Mesodermal cell (in vitro differentiated cells): Measurements from ENCODE around the gene ERRFI1.

Experiments
- H3K27ac ChIP-seq: 2 replicates; pipeline ENCODE4 v1.7.0; 2013; ENCODE audit warnings: mild to moderate bottlenecking, low read depth, low read length, moderate library complexity; ENCODE audit not compliant: severe bottlenecking
- H3K36me3 ChIP-seq: 2 replicates; pipeline ENCODE4 v1.7.1; 2013; ENCODE audit warnings: mild to moderate bottlenecking, low read length, moderate library complexity; ENCODE audit not compliant: control insufficient read depth, insufficient read depth
- H3K4me1 ChIP-seq: one replicate; pipeline ENCODE4 v1.7.1; 2013; ENCODE audit warnings: mild to moderate bottlenecking, low read length; ENCODE audit not compliant: insufficient read depth, control insufficient read depth, poor library complexity, severe bottlenecking
- H3K4me3 ChIP-seq: 2 replicates; pipeline ENCODE4 v1.7.0; 2013; ENCODE audit warnings: low read length, control low read depth, mild to moderate bottlenecking; ENCODE audit not compliant: insufficient read depth, poor library complexity, severe bottlenecking; ENCODE audit errors: extremely low read depth
- H3K9me3 ChIP-seq: 2 replicates; pipeline ENCODE4 v1.7.1; 2013; ENCODE audit warnings: mild to moderate bottlenecking, low read length, moderate library complexity; ENCODE audit not compliant: control insufficient read depth
- WGBS, 2 experiments: methylation state at CpG; one replicate each; pipeline ENCODE4 v1.1.5; 2013; ENCODE audit warnings: missing lambda C conversion rate in 2 of 2; ENCODE audit not compliant: insufficient coverage in 2 of 2; 5-methylcytosine and 5-hydroxymethylcytosine counted together

ERRFI1 gene

GRCh38 chr1:7995437-7995836, 30.7 kb downstream of the ERRFI1 start:
- H3K4me1 ChIP-seq: no peaks in the 10 kb centered on the region
- no peak overlapping the region for H3K4me3 ChIP-seq
- no peaks in the 10 kb centered on the region for H3K9me3 ChIP-seq
- no CpG with 5 or more reads among the region's 5 CpGs for WGBS, 2 experiments
- H3K36me3 ChIP-seq: peaks cover 15% of the 10 kb centered on the region
- no peak overlapping the region for H3K27ac ChIP-seq

- no CpG with 5 or more reads among the region's 1 CpG for WGBS, 2 experiments
- Histone ChIP-seq H3K4me1 (no peaks in the 10 kb centered on the region), H3K9me3 (no peaks in the 10 kb centered on the region), H3K36me3 (peaks cover 21% of the 10 kb centered on the region), H3K4me3 (no peak overlapping the region), H3K27ac (no peak overlapping the region)
These were observed 31.3 kb downstream of the ERRFI1 start for GRCh38 chr1:7994827-7995226.

DNA sequence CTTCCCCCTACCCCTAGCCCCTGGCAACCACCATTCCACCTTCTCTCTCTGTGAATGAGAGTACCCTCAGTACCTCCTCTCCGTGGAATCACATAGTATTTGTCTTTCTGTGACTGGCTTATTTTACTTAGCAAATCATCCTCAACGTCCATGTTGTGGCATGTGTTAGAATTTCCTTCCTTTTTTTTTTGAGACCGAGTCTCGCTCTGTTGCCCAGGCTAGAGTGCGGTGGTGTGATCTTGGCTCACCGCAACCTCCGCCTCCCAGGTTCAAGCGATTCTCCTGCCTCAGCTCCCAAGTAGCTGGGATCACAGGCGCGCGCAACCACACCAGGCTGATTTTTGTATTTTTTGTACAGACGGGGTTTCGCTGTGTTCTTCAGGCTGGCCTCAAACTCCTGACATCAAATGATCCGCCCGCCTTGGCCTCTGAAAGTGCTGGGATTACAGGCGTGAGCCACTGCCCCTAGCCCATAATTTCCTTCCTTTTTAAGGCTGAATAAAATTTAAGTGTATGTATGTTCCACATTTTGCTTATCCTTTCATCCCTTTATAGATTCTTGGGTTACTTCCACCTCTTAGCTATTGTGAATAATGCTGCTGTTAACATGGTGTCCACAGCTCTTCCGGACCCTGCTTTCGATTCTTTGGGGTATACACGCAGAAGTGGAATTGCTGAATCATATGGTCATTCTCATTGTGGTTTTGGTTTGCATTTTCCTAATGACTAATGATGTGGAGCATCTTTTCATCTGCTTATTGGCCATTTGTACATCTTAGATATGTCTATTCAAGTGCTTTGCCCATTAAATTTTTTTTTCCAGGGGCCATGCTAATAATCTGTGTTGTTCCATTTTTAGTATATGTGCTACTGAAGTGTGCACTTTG, 32.3 kb downstream of the ERRFI1 start:
- no peaks in the 10 kb centered on the region for H3K9me3 ChIP-seq
- peaks cover 27% of the 10 kb centered on the region for H3K36me3 ChIP-seq
- no peak overlapping the region for H3K27ac ChIP-seq
- peaks cover 4% of the 10 kb centered on the region for H3K4me1 ChIP-seq
- WGBS, 2 experiments: 86 to 92% methylated on average over 14 to 17 of the region's 19 CpGs
- H3K4me3 ChIP-seq: no peak overlapping the region

DNA sequence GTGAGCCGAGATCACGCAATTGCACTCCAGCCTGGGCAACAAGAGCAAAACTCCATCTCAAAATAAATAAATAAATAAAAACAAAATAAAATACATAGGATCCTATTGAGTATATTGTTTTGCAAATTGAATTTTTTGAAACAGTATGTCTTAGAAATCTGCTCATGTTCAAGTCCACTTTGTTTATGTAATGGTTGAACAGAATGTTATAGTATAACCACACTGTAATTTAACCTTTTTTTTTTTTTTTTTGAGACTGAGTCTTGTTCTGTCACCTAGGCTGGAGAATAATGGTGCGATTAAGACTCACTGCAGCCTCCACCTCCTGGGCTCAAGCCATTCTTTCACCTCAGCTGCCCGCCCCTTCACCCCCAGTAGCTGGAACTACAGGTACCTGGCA, 33.2 kb downstream of the ERRFI1 start:
- Histone ChIP-seq H3K9me3 (no peaks in the 10 kb centered on the region), H3K4me3 (no peak overlapping the region), H3K27ac (no peak overlapping the region), H3K36me3 (peaks cover 29% of the 10 kb centered on the region), H3K4me1 (peaks cover 10% of the 10 kb centered on the region)
- WGBS, 2 experiments: 100% methylated on average over 1 of the region's 4 CpGs; no CpG with 5 or more reads in 1 of the 2 experiments

GRCh38 chr1:7991504-7992440, 34.3 kb downstream of the ERRFI1 start:
- Histone ChIP-seq H3K9me3 (no peaks in the 10 kb centered on the region), H3K4me3 (no peak overlapping the region), H3K27ac (no peak overlapping the region), H3K4me1 (peaks cover 10% of the 10 kb centered on the region), H3K36me3 (peaks cover 36% of the 10 kb centered on the region)
- WGBS, 2 experiments: 77 to 80% methylated on average over 14 to 15 of the region's 18 CpGs

- WGBS, 2 experiments: 91 to 100% methylated on average over 1 to 2 of the region's 2 CpGs
- H3K27ac ChIP-seq: no peak overlapping the region
- H3K9me3 ChIP-seq: no peaks in the 10 kb centered on the region
- H3K4me1 ChIP-seq: peaks cover 10% of the 10 kb centered on the region
- H3K4me3 ChIP-seq: no peak overlapping the region
- H3K36me3 ChIP-seq: peaks cover 46% of the 10 kb centered on the region
These were observed 36.2 kb downstream of the ERRFI1 start for GRCh38 chr1:7989762-7990428.

DNA sequence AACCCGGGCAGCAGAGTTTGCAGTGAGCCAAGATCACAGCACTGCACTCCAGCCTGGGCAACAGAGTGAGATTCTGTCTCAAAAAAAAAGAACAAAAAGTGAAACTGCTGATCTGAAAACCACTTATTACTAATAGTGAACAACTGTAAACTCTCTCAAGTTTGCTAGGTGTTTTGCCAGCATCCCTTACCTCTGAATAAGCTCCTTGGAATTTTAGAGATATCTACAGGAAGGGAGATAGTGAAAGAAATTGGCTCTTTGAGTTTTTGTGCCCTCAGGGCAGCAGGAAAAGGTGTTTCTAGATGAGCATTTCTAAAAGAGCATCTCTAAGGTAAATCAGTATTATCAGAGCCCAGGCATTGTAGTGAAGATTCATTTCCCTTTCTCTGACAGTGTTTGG, 37.5 kb downstream of the ERRFI1 start:
- peaks cover 10% of the 10 kb centered on the region for H3K4me1 ChIP-seq
- H3K27ac ChIP-seq: no peak overlapping the region
- WGBS, 2 experiments: 80 to 91% methylated on average over 1 of the region's 1 CpG
- no peaks in the 10 kb centered on the region for H3K9me3 ChIP-seq
- no peak overlapping the region for H3K4me3 ChIP-seq
- H3K36me3 ChIP-seq: peaks cover 58% of the 10 kb centered on the region

DNA sequence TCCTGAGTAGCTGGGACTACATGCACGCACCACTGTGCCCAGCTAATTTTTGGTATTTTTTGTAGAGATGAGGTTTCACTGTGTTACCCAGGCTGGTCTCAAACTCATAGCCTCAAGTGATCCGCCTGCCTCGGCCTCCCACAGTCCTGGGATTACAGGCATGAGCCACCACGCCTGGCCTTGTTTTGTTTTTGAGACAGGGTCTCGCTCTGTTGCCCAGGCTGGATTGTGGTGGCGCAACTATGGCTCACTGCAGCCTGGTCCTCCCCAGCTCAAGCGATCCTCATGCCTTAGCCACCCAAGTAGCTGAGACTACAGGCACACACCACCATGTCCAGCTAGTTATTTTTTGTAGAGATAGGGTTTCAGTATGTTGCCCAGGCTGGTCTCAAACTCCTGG, 38.6 kb downstream of the ERRFI1 start:
- Histone ChIP-seq H3K36me3 (peaks cover 67% of the 10 kb centered on the region), H3K4me1 (peaks cover 13% of the 10 kb centered on the region), H3K27ac (no peak overlapping the region), H3K9me3 (no peaks in the 10 kb centered on the region), H3K4me3 (no peak overlapping the region)
- WGBS, 2 experiments: 98 to 99% methylated on average over 5 to 6 of the region's 7 CpGs

DNA sequence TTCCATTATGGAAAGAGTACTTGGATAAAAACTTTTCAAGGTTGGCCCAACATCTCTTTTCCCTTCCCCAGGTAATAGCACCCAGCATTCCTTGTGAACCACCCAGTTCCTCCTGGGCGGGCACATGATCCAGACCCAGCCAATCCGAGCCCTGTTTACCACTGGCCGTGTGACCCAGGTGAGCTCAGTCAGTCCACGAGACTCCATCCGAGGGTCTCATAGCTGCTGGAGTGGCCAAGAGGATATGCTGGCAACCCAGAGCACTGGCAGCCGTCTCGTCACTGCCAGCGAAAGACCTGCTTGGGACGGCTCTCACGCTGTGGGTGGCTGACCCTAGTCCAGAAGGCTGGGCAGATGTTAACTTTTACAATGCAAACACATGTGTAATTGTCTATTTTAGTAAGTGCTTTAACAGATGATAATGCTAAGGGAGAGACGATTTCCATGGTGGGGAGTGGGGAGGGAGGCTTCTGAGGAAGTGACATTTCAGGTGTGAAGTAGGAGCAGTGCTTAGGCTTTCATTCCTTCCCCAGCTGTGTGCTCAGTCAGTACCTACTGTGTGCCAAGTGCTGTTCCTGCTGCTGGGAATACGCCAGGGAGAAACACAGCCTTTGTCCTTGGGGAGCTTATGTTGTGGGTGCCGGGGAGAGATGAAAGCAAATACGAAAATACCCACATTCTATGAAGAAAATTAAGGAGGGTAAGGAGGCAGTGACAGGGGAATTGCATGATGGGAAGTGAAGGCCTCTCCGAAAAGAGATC, 40.1 kb downstream of the ERRFI1 start:
- Histone ChIP-seq H3K36me3 (peaks cover 77% of the 10 kb centered on the region), H3K27ac (no peak overlapping the region), H3K4me3 (no peak overlapping the region), H3K9me3 (no peaks in the 10 kb centered on the region), H3K4me1 (peaks cover 15% of the 10 kb centered on the region)
- 90 to 94% methylated on average over 12 of the region's 15 CpGs for WGBS, 2 experiments

DNA sequence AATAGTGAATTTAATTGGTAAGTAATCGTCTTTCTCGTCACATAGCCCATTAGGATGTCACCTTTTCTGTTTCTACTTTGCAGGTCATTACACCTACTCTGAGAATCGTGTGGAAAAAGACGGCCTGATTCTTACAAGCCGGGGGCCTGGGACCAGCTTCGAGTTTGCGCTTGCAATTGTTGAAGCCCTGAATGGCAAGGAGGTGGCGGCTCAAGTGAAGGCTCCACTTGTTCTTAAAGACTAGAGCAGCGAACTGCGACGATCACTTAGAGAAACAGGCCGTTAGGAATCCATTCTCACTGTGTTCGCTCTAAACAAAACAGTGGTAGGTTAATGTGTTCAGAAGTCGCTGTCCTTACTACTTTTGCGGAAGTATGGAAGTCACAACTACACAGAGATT, 41.3 kb downstream of the ERRFI1 start:
- H3K4me3 ChIP-seq: no peak overlapping the region
- H3K36me3 ChIP-seq: peaks cover 80% of the 10 kb centered on the region
- H3K9me3 ChIP-seq: no peaks in the 10 kb centered on the region
- H3K4me1 ChIP-seq: peaks cover 15% of the 10 kb centered on the region
- WGBS, 2 experiments: 96 to 99% methylated on average over 12 to 13 of the region's 15 CpGs
- no peak overlapping the region for H3K27ac ChIP-seq
